AG09309 (cell line): ENCODE measurements around the gene SCN5A.

Experiments used
- DNase-seq: peaks from one replicate; pipeline ENCODE4 v3.0.0-alpha.2; 2010; ENCODE audit warnings: low read depth
- H3K4me3 ChIP-seq: 2 replicates; pipeline ENCODE4 v1.5.1; 2011; ENCODE audit warnings: mild to moderate bottlenecking, low read depth, low read length, moderate library complexity; ENCODE audit not compliant: control insufficient read depth
- CTCF ChIP-seq: IDR thresholded peaks from 2 replicates; pipeline ENCODE4 v1.5.1; 2011; ENCODE audit warnings: mild to moderate bottlenecking, low read depth, low read length, inconsistent platforms; ENCODE audit not compliant: insufficient read depth, control insufficient read depth; ENCODE audit errors: missing control alignments

The SCN5A gene

GRCh38 chr3:38522002-38522401, 127.5 kb downstream of the SCN5A start:
- no peak for DNase-seq
- H3K4me3 ChIP-seq: no peak overlapping the region
- no peak for TF ChIP-seq CTCF

GRCh38 chr3:38521391-38521987, 128.0 kb downstream of the SCN5A start:
- TF ChIP-seq CTCF: peak; percentile 84
- peak; percentile 32 for DNase-seq
- H3K4me3 ChIP-seq: no peak overlapping the region

- no peak overlapping the region for H3K4me3 ChIP-seq
- TF ChIP-seq CTCF: no peak
- DNase-seq: no peak
Measured at GRCh38 chr3:38519651-38520050, 129.8 kb downstream of the SCN5A start.

- no peak overlapping the region for H3K4me3 ChIP-seq
- DNase-seq: no peak
- no peak for TF ChIP-seq CTCF
Measured at GRCh38 chr3:38519000-38519399, 130.5 kb downstream of the SCN5A start.

- no peak overlapping the region for H3K4me3 ChIP-seq
- no peak for DNase-seq
- no peak for TF ChIP-seq CTCF
Measured at GRCh38 chr3:38516669-38517068, 132.8 kb downstream of the SCN5A start.

GRCh38 chr3:38515367-38515766, 134.1 kb downstream of the SCN5A start:
- no peak overlapping the region for H3K4me3 ChIP-seq
- TF ChIP-seq CTCF: no peak
- no peak for DNase-seq

GRCh38 chr3:38511546-38511945, 137.9 kb downstream of the SCN5A start:
- no peak for DNase-seq
- no peak overlapping the region for H3K4me3 ChIP-seq
- no peak for TF ChIP-seq CTCF
